ENCODE data around the gene PSMA7.
A peak's percentile ranks its signal among the peaks of the same experiment; 100 is the strongest.

PSMA7 gene

GRCh38 chr20:62126141-62126540, 17.1 kb downstream of the PSMA7 start:
- DNase-seq (ENCODE audit: low spot score) (no peak), ATAC-seq (ENCODE audit: low read depth) (no peak)
- Histone ChIP-seq H3K4me3 (ENCODE audit: severe bottlenecking) (no peak overlapping the region), H3K27ac (ENCODE audit: poor library complexity, severe bottlenecking) (no peak overlapping the region), H3K9me3 (ENCODE audit: severe bottlenecking) (no peaks in the 10 kb centered on the region), H3K36me3 (ENCODE audit: low read depth) (peaks cover 78% of the 10 kb centered on the region), H3K27me3 (ENCODE audit: insufficient read depth, poor library complexity, severe bottlenecking) (no peaks in the 10 kb centered on the region), H3K4me1 (ENCODE audit: insufficient read depth, poor library complexity, severe bottlenecking) (peaks cover 5% of the 10 kb centered on the region)
- TF ChIP-seq CTCF (IDR thresholded peaks at IDR 0.05; ENCODE audit: poor library complexity, severe bottlenecking): no peak

GRCh38 chr20:62123450-62124118, 19.6 kb downstream of the PSMA7 start:
- H3K9me3 ChIP-seq (ENCODE audit: severe bottlenecking): no peaks in the 10 kb centered on the region
- peak overlapping the region; percentile 71 for H3K27ac ChIP-seq (ENCODE audit: poor library complexity, severe bottlenecking)
- TF ChIP-seq CTCF (IDR thresholded peaks at IDR 0.05; ENCODE audit: poor library complexity, severe bottlenecking): no peak
- no peaks in the 10 kb centered on the region for H3K27me3 ChIP-seq (ENCODE audit: insufficient read depth, poor library complexity, severe bottlenecking)
- peak overlapping the region; percentile 92 for H3K4me3 ChIP-seq (ENCODE audit: severe bottlenecking)
- ATAC-seq (ENCODE audit: low read depth) (no peak), DNase-seq (ENCODE audit: low spot score) (no peak)
- H3K4me1 ChIP-seq (ENCODE audit: insufficient read depth, poor library complexity, severe bottlenecking): peaks cover 5% of the 10 kb centered on the region
- H3K36me3 ChIP-seq (ENCODE audit: low read depth): peaks cover 52% of the 10 kb centered on the region

GRCh38 chr20:62122654-62123449, 20.3 kb downstream of the PSMA7 start:
- Histone ChIP-seq H3K4me3 (ENCODE audit: severe bottlenecking) (peak overlapping the region; percentile 92), H3K27ac (ENCODE audit: poor library complexity, severe bottlenecking) (peak overlapping the region; percentile 71), H3K4me1 (ENCODE audit: insufficient read depth, poor library complexity, severe bottlenecking) (peaks cover 5% of the 10 kb centered on the region), H3K36me3 (ENCODE audit: low read depth) (peaks cover 45% of the 10 kb centered on the region), H3K27me3 (ENCODE audit: insufficient read depth, poor library complexity, severe bottlenecking) (peaks cover 4% of the 10 kb centered on the region), H3K9me3 (ENCODE audit: severe bottlenecking) (no peaks in the 10 kb centered on the region)
- no peak for TF ChIP-seq CTCF (IDR thresholded peaks at IDR 0.05; ENCODE audit: poor library complexity, severe bottlenecking)
- ATAC-seq (ENCODE audit: low read depth) (peak; percentile 42), DNase-seq (ENCODE audit: low spot score) (peak; percentile 87)

GRCh38 chr20:62121776-62122653, 21.2 kb downstream of the PSMA7 start, which contains the start of gene LSM14B:
LSM14B (plus strand) TSS chr20:62122475; CDS start chr20:62122667, 192 bp downstream.
- Histone ChIP-seq H3K4me1 (ENCODE audit: insufficient read depth, poor library complexity, severe bottlenecking) (peaks cover 5% of the 10 kb centered on the region), H3K27ac (ENCODE audit: poor library complexity, severe bottlenecking) (peak within 1 kb of the TSS; percentile 71), H3K36me3 (ENCODE audit: low read depth) (peaks cover 36% of the 10 kb centered on the region), H3K4me3 (ENCODE audit: severe bottlenecking) (peak within 1 kb of the TSS; percentile 92), H3K9me3 (ENCODE audit: severe bottlenecking) (no peaks in the 10 kb centered on the region), H3K27me3 (ENCODE audit: insufficient read depth, poor library complexity, severe bottlenecking) (peaks cover 13% of the 10 kb centered on the region)
- no peak for TF ChIP-seq CTCF (IDR thresholded peaks at IDR 0.05; ENCODE audit: poor library complexity, severe bottlenecking)
- ATAC-seq (ENCODE audit: low read depth): peak; percentile 73
- DNase-seq (ENCODE audit: low spot score): peak; percentile 99

All from RWPE2 (cell line).